K562 (cell line): ENCODE results near the gene SYCP1. TPM values are rescaled to one million over a fixed set of nuclear protein-coding genes. Genes with fewer than 3 reads are reported as not detected.

Source experiments
- ATAC-seq: fragments of 200-7000 bp; cut with Tn5 transposase; 3 replicates; pipeline ENCODE4 v1.9.1; 2020; ENCODE audit warnings: moderate library complexity
- BruUV-seq: library from RNA; stranded (reverse); fragments of 400-500 nt; replicated peaks from 2 replicates; lab custom pipeline; 2021; lab: Mats Ljungman, UMichigan
- CTCF ChIA-PET: fragments of 300-600 bp; formaldehyde crosslinking; extraction: SDS; loops from one replicate; lab custom pipeline; 2021; ENCODE audit warnings: low intra/inter-chr PET ratio; lab: Yijun Ruan, JAX
- POLR2A ChIA-PET: fragments of 300-600, 350-650 bp; sonication (Branson Sonifier 250); formaldehyde crosslinking; extraction: SDS; loops from one replicate; lab custom pipeline; 2021; ENCODE audit warnings: antibody characterized with exemption, inconsistent platforms; lab: Yijun Ruan, JAX
- DNase-seq, 4 experiments: peaks; one replicate each; pipeline versions ENCODE4 v3.0.0 to v3.0.0-alpha.2; 2011 to 2018; ENCODE audit warnings: low spot score in 3 of 4, mixed read lengths in 3 of 4; ENCODE audit errors: extremely low read depth in 1 of 4
- FAIRE-seq: peaks from 2 replicates; lab custom pipeline; 2011; peaks lifted over from hg19 to GRCh38; lab: Jason Lieb, UNC
- H2AFZ ChIP-seq: 2 replicates; pipeline ENCODE4 v1.6.0; 2011; ENCODE audit warnings: low read depth, low read length, control low read depth, inconsistent platforms
- H3K27ac ChIP-seq: fragments of 200-600 bp; 3 replicates; pipeline ENCODE4 v1.8.0; 2011; ENCODE audit warnings: low read depth, mild to moderate bottlenecking, control low read depth, inconsistent platforms, low read length, moderate library complexity, mixed read lengths; ENCODE audit errors: extremely low read depth
- H3K27me3 ChIP-seq, 2 experiments: fragments of 300-600 bp in 1 of 2; 2 replicates in 1 of 2; 3 replicates in 1 of 2; pipeline versions ENCODE4 v1.6.0 to v1.8.0; 2011; ENCODE audit warnings: inconsistent platforms in 2 of 2, low read length in 2 of 2, mild to moderate bottlenecking in 1 of 2, mixed read lengths in 1 of 2, moderate library complexity in 1 of 2; ENCODE audit not compliant: control insufficient read depth in 2 of 2, insufficient read depth in 2 of 2
- H3K36me3 ChIP-seq: fragments of 300-600 bp; 3 replicates; pipeline ENCODE4 v1.8.0; 2011; ENCODE audit warnings: mild to moderate bottlenecking, low read length, inconsistent platforms; ENCODE audit not compliant: control insufficient read depth, insufficient read depth
- H3K4me1 ChIP-seq, 2 experiments: fragments of 200-600 bp in 1 of 2; replicated peaks in 1 of 2; 2 replicates in 1 of 2; 3 replicates in 1 of 2; pipeline versions ENCODE4 v1.5.1 to v1.8.0; 2011; ENCODE audit warnings: inconsistent platforms in 2 of 2, low read length in 2 of 2, mild to moderate bottlenecking in 1 of 2, mixed read lengths in 1 of 2, moderate library complexity in 1 of 2; ENCODE audit not compliant: control insufficient read depth in 2 of 2, insufficient read depth in 2 of 2
- H3K4me2 ChIP-seq: 2 replicates; pipeline ENCODE4 v1.6.1; 2011; ENCODE audit warnings: low read length, control low read depth, inconsistent platforms, mixed read lengths; ENCODE audit not compliant: insufficient read depth
- H3K4me3 ChIP-seq: fragments of 200-600 bp; sonication (generic), shearing (Covaris generic); 2 replicates; pipeline ENCODE4 v1.5.1; 2016; ENCODE audit warnings: control low read depth, inconsistent platforms
- H3K79me2 ChIP-seq: fragments of 200-600 bp; 3 replicates; pipeline ENCODE4 v1.8.0; 2011; ENCODE audit warnings: low read length, inconsistent platforms; ENCODE audit not compliant: control insufficient read depth, insufficient read depth
- H3K9ac ChIP-seq, 2 experiments: 2 replicates each; pipeline versions ENCODE4 v1.6.0 to v1.6.1; 2011; ENCODE audit warnings: low read depth in 2 of 2, low read length in 2 of 2, control low read depth in 1 of 2, inconsistent platforms in 1 of 2, mild to moderate bottlenecking in 1 of 2, mixed read lengths in 1 of 2; ENCODE audit not compliant: insufficient read depth in 1 of 2
- H3K9me1 ChIP-seq: one replicate; pipeline ENCODE4 v1.6.0; 2011; ENCODE audit warnings: inconsistent platforms, mild to moderate bottlenecking, low read length, moderate library complexity; ENCODE audit not compliant: control insufficient read depth, insufficient read depth
- H3K9me3 ChIP-seq: replicated peaks from 2 replicates; pipeline ENCODE4 v1.5.1; 2011; ENCODE audit warnings: low read depth, low read length, inconsistent platforms; ENCODE audit not compliant: control insufficient read depth, insufficient read depth
- H4K20me1 ChIP-seq: replicated peaks from 2 replicates; pipeline ENCODE4 v1.6.1; 2011; ENCODE audit warnings: low read length, inconsistent platforms, mixed read lengths; ENCODE audit not compliant: control insufficient read depth, insufficient read depth
- C11orf30 ChIP-seq: fragments of 450-650 bp; IDR thresholded peaks from 2 replicates; pipeline ENCODE4 v1.6.1; 2016; ENCODE audit warnings: low read depth, mild to moderate bottlenecking
- CEBPB ChIP-seq: fragments of 450-650 bp; IDR thresholded peaks from 2 replicates; pipeline ENCODE4 v1.6.1; 2016; ENCODE audit warnings: missing genetic modification characterization, missing compliant biosample characterization
- HDAC6 ChIP-seq: IDR thresholded peaks from 2 replicates; pipeline ENCODE4 v1.6.1; 2012; ENCODE audit warnings: low read depth, mild to moderate bottlenecking, control low read depth, inconsistent platforms, low read length, moderate library complexity
- ZKSCAN8 ChIP-seq: fragments of 200-800 bp; sonication (Bioruptor generic); IDR thresholded peaks from 2 replicates; pipeline ENCODE4 v1.6.1; 2016; ENCODE audit warnings: missing genetic modification characterization, missing compliant biosample characterization
- ZNF316 ChIP-seq: fragments of 450-650 bp; IDR thresholded peaks from 2 replicates; pipeline ENCODE4 v1.6.1; 2016
- WGBS: fragments of 100-300 bp; shearing (Covaris generic); methylation state at CpG from one replicate; pipeline ENCODE4 v1.1.6; 2016; ENCODE audit warnings: low coverage, mixed read lengths; ENCODE audit not compliant: insufficient coverage; ENCODE audit errors: missing lambda C conversion rate; 5-methylcytosine and 5-hydroxymethylcytosine counted together
- in situ Hi-C: fragments of 300-500 bp; cut with MboI; formaldehyde crosslinking; loops from 4 replicates; pipeline ENCODE4 v1.15.0; 2018; ENCODE audit warnings: inconsistent platforms, mixed read lengths
- intact Hi-C: fragments of 100-400 bp; cut with micrococcal nuclease; formaldehyde crosslinking; loops from 2 replicates; pipeline ENCODE4 v1.14.2; 2022
- polyA plus RNA-seq, 8 experiments: library from polyadenylated mRNA; depleted of rRNA in 4 of 8; stranded (reverse) in 5 of 8; unstranded in 3 of 8; fragments of >200 nt; fragmentation: Nextera tagmentation in 2 of 8; fragmentation: Illumina TruSeq in 1 of 8; extraction: Ambion mirVana in 2 of 8; extraction: Trizol in 1 of 8; gene quantifications; 2 replicates each; pipeline versions ENCODE4 v1.2.1 to v1.2.3, GENCODE V29; 2011 to 2014; ENCODE audit warnings: inconsistent platforms in 1 of 8, missing spikeins in 1 of 8
- total RNA-seq, 7 experiments: library from RNA; depleted of rRNA in 6 of 7; stranded (reverse); fragments of >200 nt in 6 of 7; fragmentation: Illumina TruSeq in 2 of 7; extraction: Trizol in 2 of 7; gene quantifications; 2 replicates each; pipeline versions ENCODE4 v1.2.1 to v1.2.3, GENCODE V29; 2011 to 2021; ENCODE audit warnings: low replicate concordance in 1 of 7

Gene SYCP1
- total and polyA plus RNA-seq, 9 of the 15 experiments (the other 6 are each of a cell fraction or from before 2014, with no cell fraction given): not detected

GRCh38 chr1:115021145-115021544 is 166.5 kb downstream of the SYCP1 start:
- FAIRE-seq (no peak), ATAC-seq (no peak)
- H3K9ac ChIP-seq: no peak overlapping the region
- no peaks in the 10 kb centered on the region for H3K9me3 ChIP-seq
- no peaks in the 10 kb centered on the region for H3K36me3 ChIP-seq
- CTCF ChIA-PET: interaction anchor here (0.6 kb wide), 1 partner anchor 20 kb away, joined by 3 read pairs; no protein-coding TSS in a partner anchor
- no peaks in the 10 kb centered on the region for H3K79me2 ChIP-seq
- no peak overlapping the region for H3K4me3 ChIP-seq
- intact Hi-C loops: no loop called here
- no peaks in the 10 kb centered on the region for H3K4me1 ChIP-seq
- TF ChIP-seq HDAC6: no peak
- peak; percentile 46; the same call in 1 of the 2 replicates for TF ChIP-seq CEBPB (tag)
- TF ChIP-seq, all 486 proteins: peak for 1
- Histone ChIP-seq H2AFZ (no peak overlapping the region), H3K9me1 (no peaks in the 10 kb centered on the region), H3K4me2 (no peak overlapping the region), H3K27ac (no peak overlapping the region), H3K27me3 (no peaks in the 10 kb centered on the region), H4K20me1 (no peaks in the 10 kb centered on the region)
- 0% methylated on average over 1 of the region's 1 CpG for WGBS
- in situ Hi-C loops: no loop called here
- BruUV-seq: no TSS peak
- POLR2A ChIA-PET: no interaction called here
- no peak for DNase-seq

GRCh38 chr1:115023593-115023992 is 168.9 kb downstream of the SYCP1 start:
- Histone ChIP-seq H2AFZ (no peak overlapping the region), H4K20me1 (no peaks in the 10 kb centered on the region), H3K27ac (no peak overlapping the region), H3K4me3 (no peak overlapping the region), H3K79me2 (no peaks in the 10 kb centered on the region), H3K36me3 (no peaks in the 10 kb centered on the region), H3K9ac (no peak overlapping the region), H3K4me1 (no peaks in the 10 kb centered on the region), H3K4me2 (no peak overlapping the region)
- DNase-seq: no peak
- CTCF ChIA-PET: no interaction called here
- no peak for ATAC-seq
- BruUV-seq: no TSS peak
- in situ Hi-C loops: no loop called here
- intact Hi-C loops: no loop called here
- no peak for FAIRE-seq
- POLR2A ChIA-PET: no interaction called here
- TF ChIP-seq ZKSCAN8 (no peak), ZNF316 (peak; percentile 68), C11orf30 (peak; percentile 52)
- TF ChIP-seq, all 486 proteins: peak for 2
- no peaks in the 10 kb centered on the region for H3K27me3 ChIP-seq
- no peaks in the 10 kb centered on the region for H3K9me3 ChIP-seq
- H3K9me1 ChIP-seq: no peaks in the 10 kb centered on the region
